ENCODE data around the gene FOXK1. TPM values are rescaled to one million over a fixed set of nuclear protein-coding genes. Genes with fewer than 3 reads are reported as not detected.
A peak's percentile ranks its signal among the peaks of the same experiment; 100 is the strongest.
"Not testable (repeated sequence)": the region's sequence is repeated elsewhere in the genome, so short reads cannot be mapped to it uniquely, and the experiment has no call there.

The FOXK1 gene
- total RNA-seq, 2 donors from 2014 or later: 29.6 to 30.8 TPM

- DNase-seq: no peak
- Histone ChIP-seq H3K4me3 (no peak overlapping the region), H3K9ac (ENCODE audit: low read depth in 2 of 2, low read length in 2 of 2) (no peak overlapping the region), H3K4me1 (no peaks in the 10 kb centered on the region), H3K36me3 (no peaks in the 10 kb centered on the region), H3K9me3 (no peaks in the 10 kb centered on the region), H3K27me3 (no peaks in the 10 kb centered on the region), H3K27ac (no peak overlapping the region)
- TF ChIP-seq, protein P1, sequence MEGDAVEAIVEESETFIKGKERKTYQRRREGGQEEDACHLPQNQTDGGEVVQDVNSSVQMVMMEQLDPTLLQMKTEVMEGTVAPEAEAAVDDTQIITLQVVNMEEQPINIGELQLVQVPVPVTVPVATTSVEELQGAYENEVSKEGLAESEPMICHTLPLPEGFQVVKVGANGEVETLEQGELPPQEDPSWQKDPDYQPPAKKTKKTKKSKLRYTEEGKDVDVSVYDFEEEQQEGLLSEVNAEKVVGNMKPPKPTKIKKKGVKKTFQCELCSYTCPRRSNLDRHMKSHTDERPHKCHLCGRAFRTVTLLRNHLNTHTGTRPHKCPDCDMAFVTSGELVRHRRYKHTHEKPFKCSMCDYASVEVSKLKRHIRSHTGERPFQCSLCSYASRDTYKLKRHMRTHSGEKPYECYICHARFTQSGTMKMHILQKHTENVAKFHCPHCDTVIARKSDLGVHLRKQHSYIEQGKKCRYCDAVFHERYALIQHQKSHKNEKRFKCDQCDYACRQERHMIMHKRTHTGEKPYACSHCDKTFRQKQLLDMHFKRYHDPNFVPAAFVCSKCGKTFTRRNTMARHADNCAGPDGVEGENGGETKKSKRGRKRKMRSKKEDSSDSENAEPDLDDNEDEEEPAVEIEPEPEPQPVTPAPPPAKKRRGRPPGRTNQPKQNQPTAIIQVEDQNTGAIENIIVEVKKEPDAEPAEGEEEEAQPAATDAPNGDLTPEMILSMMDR (IDR thresholded peaks at IDR 0.05): no peak
- intact Hi-C loops (cut with DNase I): no loop called here
These were observed 13.6 kb upstream of the FOXK1 start for GRCh38 chr7:4668510-4668847.

GRCh38 chr7:4670791-4671190 lies 11.3 kb upstream of the FOXK1 start:
- Histone ChIP-seq H3K27me3 (no peaks in the 10 kb centered on the region), H3K4me3 (no peak overlapping the region), H3K27ac (no peak overlapping the region), H3K9ac (ENCODE audit: low read depth in 2 of 2, low read length in 2 of 2) (no peak overlapping the region), H3K36me3 (no peaks in the 10 kb centered on the region), H3K4me1 (no peaks in the 10 kb centered on the region), H3K9me3 (no peaks in the 10 kb centered on the region)
- no peak for DNase-seq
- intact Hi-C loops (cut with DNase I): no loop called here
- TF ChIP-seq, protein P1 (IDR thresholded peaks at IDR 0.05): no peak

DNA sequence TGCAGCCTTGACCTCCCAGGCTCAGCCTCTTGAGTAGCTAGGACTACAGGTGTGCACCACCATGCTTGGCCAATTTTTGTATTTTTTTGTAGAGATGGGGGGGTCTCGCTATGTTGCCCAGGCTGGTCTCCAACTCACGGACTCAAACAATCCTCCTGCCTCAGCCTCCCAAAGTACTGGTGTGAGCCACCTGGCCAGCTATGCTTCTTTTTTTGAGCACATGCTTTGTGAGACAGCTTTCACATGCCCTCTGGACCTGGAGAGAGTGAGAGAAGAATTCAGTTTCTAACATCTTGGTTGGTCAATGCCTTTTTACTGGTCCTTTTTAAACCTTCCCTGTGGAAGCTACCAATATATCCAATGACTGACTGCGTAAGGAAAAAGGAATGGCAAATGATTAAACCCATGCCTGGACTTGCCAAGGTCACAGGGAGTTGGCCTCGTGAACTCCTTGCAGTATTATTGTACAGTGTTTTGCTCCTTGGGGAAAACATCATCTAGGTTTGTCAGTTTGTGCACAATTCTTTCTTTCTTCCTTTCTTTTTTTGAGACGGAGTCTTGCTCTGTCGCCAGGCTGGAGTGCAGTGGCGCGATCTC lies 6.2 kb upstream of the FOXK1 start:
- H3K4me3 ChIP-seq: no peak overlapping the region
- H3K9me3 ChIP-seq: no peaks in the 10 kb centered on the region
- DNase-seq: no peak
- TF ChIP-seq, protein P1 (IDR thresholded peaks at IDR 0.05): no peak
- intact Hi-C loops (cut with DNase I): no loop called here
- no peak overlapping the region for H3K27ac ChIP-seq
- no peaks in the 10 kb centered on the region for H3K36me3 ChIP-seq
- no peak overlapping the region for H3K9ac ChIP-seq (ENCODE audit: low read depth in 2 of 2, low read length in 2 of 2)
- H3K4me1 ChIP-seq: no peaks in the 10 kb centered on the region
- no peaks in the 10 kb centered on the region for H3K27me3 ChIP-seq

DNA sequence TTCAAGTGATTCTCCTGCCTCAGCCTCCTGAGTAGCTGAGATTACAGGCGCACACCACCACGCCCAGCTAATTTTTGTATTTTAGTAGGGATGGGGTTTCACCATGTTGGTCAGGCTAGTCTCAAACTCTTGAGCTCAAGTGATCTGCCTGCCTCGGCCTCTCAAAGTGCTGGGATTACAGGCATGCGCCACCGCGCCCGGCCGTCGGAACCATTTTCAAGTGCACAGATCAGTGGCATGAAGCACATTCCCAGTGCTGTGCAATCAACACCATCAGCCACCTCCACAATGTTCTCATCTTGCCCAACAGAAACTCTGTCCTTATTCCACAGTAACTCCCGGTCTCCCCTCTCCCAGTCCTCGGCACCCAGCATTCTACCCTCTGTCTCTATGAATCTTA lies 4.6 kb upstream of the FOXK1 start:
- H3K4me3 ChIP-seq; DNase-seq; H3K36me3 ChIP-seq; H3K27me3 ChIP-seq; H3K27ac ChIP-seq; H3K9ac ChIP-seq (ENCODE audit: low read depth in 2 of 2, low read length in 2 of 2); H3K9me3 ChIP-seq; H3K4me1 ChIP-seq; intact Hi-C loops (cut with DNase I): not testable (repeated sequence)

GRCh38 chr7:4681218-4681851 lies 760 bp upstream of the FOXK1 start:
- Histone ChIP-seq H3K9ac (ENCODE audit: low read depth in 2 of 2, low read length in 2 of 2) (peak overlapping the region in 1 of 2 donors; percentile 74), H3K4me3 (peak overlapping the region; percentile 35), H3K4me1 (peaks cover 6% of the 10 kb centered on the region), H3K27ac (no peak overlapping the region), H3K36me3 (no peaks in the 10 kb centered on the region), H3K9me3 (no peaks in the 10 kb centered on the region), H3K27me3 (no peaks in the 10 kb centered on the region)
- TF ChIP-seq, protein P1 (IDR thresholded peaks at IDR 0.05): no peak
- intact Hi-C loops (cut with DNase I): loop anchor here (2.0 to 5.0 kb wide), 2 partner anchors 39 to 71 kb away; no protein-coding TSS in a partner anchor
- DNase-seq: no peak

DNA sequence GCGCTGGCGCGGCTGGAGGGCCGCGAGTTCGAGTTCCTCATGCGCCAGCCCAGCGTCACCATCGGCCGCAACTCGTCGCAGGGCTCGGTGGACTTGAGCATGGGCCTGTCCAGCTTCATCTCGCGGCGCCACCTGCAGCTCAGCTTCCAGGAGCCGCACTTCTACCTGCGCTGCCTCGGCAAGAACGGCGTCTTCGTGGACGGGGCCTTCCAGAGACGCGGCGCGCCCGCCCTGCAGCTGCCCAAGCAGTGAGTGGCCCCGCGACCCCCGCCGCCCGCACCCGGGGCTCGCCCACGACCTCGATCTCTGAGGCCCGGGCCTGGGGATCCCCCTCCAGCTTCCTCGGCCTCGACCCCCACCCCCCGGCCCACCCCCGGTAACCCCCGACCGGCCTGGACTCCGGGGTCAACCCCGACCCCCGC lies 537 bp downstream of the FOXK1 start:
- peaks cover 6% of the 10 kb centered on the region for H3K4me1 ChIP-seq
- peak overlapping the region; percentile 83 for H3K27ac ChIP-seq
- peak overlapping the region; percentile 65 for H3K4me3 ChIP-seq
- no peaks in the 10 kb centered on the region for H3K36me3 ChIP-seq
- no peaks in the 10 kb centered on the region for H3K9me3 ChIP-seq
- intact Hi-C loops (cut with DNase I): loop anchor here (5.0 kb wide), 1 partner anchor 70 kb away; no protein-coding TSS in a partner anchor
- peak overlapping the region; percentile 98 to 99 for H3K9ac ChIP-seq (ENCODE audit: low read depth in 2 of 2, low read length in 2 of 2)
- peak; percentile 46 for DNase-seq
- H3K27me3 ChIP-seq: no peaks in the 10 kb centered on the region
- TF ChIP-seq, protein P1 (IDR thresholded peaks at IDR 0.05): no peak

Measured in colonic mucosa (tissue), 4 donors.